CD4-positive, alpha-beta T cell treated with Interleukin-15 for 4 hours (primary cell): Measurements from ENCODE around the gene DPP7.

ENCODE experiments used
- DNase-seq: peaks from one replicate; pipeline ENCODE4 v3.0.0-alpha.2; 2020; ENCODE audit warnings: low spot score

The DPP7 gene

GRCh38 chr9:137111788-137112563, 2.6 kb downstream of the DPP7 start:
- no peak for DNase-seq

GRCh38 chr9:137110911-137111787, 3.4 kb downstream of the DPP7 start:
- DNase-seq, result no peak

- DNase-seq, result no peak
These were observed 4.2 kb downstream of the DPP7 start for GRCh38 chr9:137110147-137110910.

- DNase-seq, result no peak
These were observed 5.0 kb downstream of the DPP7 start for GRCh38 chr9:137109250-137110146.

- DNase-seq, result no peak
These were observed 5.8 kb downstream of the DPP7 start for GRCh38 chr9:137108608-137109249.

- no peak for DNase-seq
These were observed 6.6 kb downstream of the DPP7 start for GRCh38 chr9:137107982-137108381.

- DNase-seq, result no peak
These were observed 7.1 kb downstream of the DPP7 start for GRCh38 chr9:137107312-137107921.

GRCh38 chr9:137106662-137107250, 7.8 kb downstream of the DPP7 start:
- DNase-seq, result no peak

- no peak for DNase-seq
These were observed 8.5 kb downstream of the DPP7 start for GRCh38 chr9:137105814-137106661.

- DNase-seq, result no peak
These were observed 11.1 kb downstream of the DPP7 start for GRCh38 chr9:137103206-137103999.

GRCh38 chr9:137099231-137099630, 15.3 kb downstream of the DPP7 start:
- DNase-seq, result no peak

GRCh38 chr9:137097761-137098462, 16.6 kb downstream of the DPP7 start:
- DNase-seq, result no peak

GRCh38 chr9:137096785-137097546, 17.6 kb downstream of the DPP7 start:
- DNase-seq, result no peak

- peak; percentile 85 for DNase-seq
These were observed 18.6 kb downstream of the DPP7 start for GRCh38 chr9:137095664-137096517.

- no peak for DNase-seq
These were observed 25.1 kb downstream of the DPP7 start for GRCh38 chr9:137089232-137089947.
